ENCODE measurements around the gene C9orf78.

C9orf78 gene

GRCh38 chr9:129778469-129778868, 56.6 kb downstream of the C9orf78 start:
- no peak overlapping the region for H3K4me3 ChIP-seq (ENCODE audit: low read depth, low read length)

- no peak overlapping the region for H3K4me3 ChIP-seq (ENCODE audit: low read depth, low read length)
Measured at GRCh38 chr9:129777769-129778130, 57.3 kb downstream of the C9orf78 start.
